B cell (primary cell): ENCODE measurements around the gene EZH2.

Experiments
- CTCF ChIP-seq: fragments of 200-600 bp; IDR thresholded peaks from one replicate; pipeline ENCODE4 v1.8.0; 2022; ENCODE audit warnings: antibody characterized with exemption, mild to moderate bottlenecking
- EZH2 ChIP-seq: IDR thresholded peaks from 2 replicates; pipeline ENCODE4 v1.6.1; 2012; ENCODE audit warnings: borderline replicate concordance, low read depth, mild to moderate bottlenecking, moderate library complexity, low read length; ENCODE audit not compliant: insufficient read depth, poor library complexity, severe bottlenecking

- no peak for TF ChIP-seq CTCF
- TF ChIP-seq EZH2, result no peak
These were observed 39.9 kb upstream of the EZH2 start for GRCh38 chr7:148924011-148924410.
